ENCODE data around the gene PACSIN3. TPM values are rescaled to one million over a fixed set of nuclear protein-coding genes. Genes with fewer than 3 reads are reported as not detected.

The PACSIN3 gene
- total and polyA plus RNA-seq, 2 of the 13 experiments (the other 11 are each of a cell fraction or from before 2014, with no cell fraction given) = 47.9 to 93.3 TPM

DNA sequence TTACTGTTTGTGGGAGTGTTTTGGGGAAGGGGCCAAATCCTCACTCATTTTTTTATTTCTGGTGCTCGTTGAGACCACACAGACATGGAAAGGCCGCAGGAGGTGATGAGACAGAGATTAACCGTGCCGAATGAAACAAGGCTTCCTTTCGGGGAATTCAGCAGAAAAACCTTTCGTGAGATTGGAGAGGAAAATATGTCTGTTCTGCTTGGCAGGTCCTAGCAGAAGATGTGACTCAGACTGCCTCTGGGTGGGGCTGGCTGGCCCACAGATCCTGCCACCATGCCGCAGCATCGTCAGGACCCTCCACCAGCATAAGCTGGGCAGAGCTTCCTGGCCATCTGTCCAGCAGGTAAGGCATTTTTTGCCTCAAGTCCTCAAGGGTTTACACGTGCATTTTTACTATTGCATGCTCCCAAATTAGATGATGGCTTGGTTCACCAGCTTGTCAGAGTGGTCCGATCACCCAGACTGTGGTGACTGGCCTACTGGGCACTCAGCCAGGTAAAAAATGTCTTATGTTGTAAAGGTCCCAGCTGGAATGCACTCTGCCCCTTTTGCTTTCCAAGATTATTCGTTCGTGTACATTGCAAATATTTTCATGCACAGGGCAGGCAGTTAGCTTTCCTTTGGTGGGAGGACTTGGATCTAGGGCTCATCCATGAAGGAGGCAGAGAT, 30.0 kb upstream of the PACSIN3 start (continued):
- TF ChIP-seq NPAS2 (CRISPR knock-in tag; IDR thresholded peaks at IDR 0.05; ENCODE audit: borderline replicate concordance) (no peak), ZBTB3 (CRISPR knock-in tag; IDR thresholded peaks at IDR 0.05; ENCODE audit: borderline replicate concordance, low read depth) (no peak), ZBTB38 (CRISPR knock-in tag; IDR thresholded peaks at IDR 0.05) (no peak), ZNF607 (CRISPR knock-in tag; IDR thresholded peaks at IDR 0.05; ENCODE audit: borderline replicate concordance) (no peak), ZMYM3 (CRISPR knock-in tag; IDR thresholded peaks at IDR 0.05) (no peak), TBX2 (CRISPR knock-in tag; IDR thresholded peaks at IDR 0.05; ENCODE audit: borderline replicate concordance) (peak; percentile 19), HIVEP1 (CRISPR knock-in tag; IDR thresholded peaks at IDR 0.05) (no peak), SCMH1 (CRISPR knock-in tag; IDR thresholded peaks at IDR 0.05; ENCODE audit: borderline replicate concordance) (no peak), ZNF574 (CRISPR knock-in tag; IDR thresholded peaks at IDR 0.05) (no peak), CREM (IDR thresholded peaks at IDR 0.05) (peak; percentile 37; the same call in 1 of the 2 replicates), CREM (CRISPR knock-in tag; IDR thresholded peaks at IDR 0.05) (no peak), FIP1L1 (IDR thresholded peaks at IDR 0.05; ENCODE audit: borderline replicate concordance, insufficient read depth, low read depth, low read length) (no peak), KDM5A (IDR thresholded peaks at IDR 0.05; ENCODE audit: borderline replicate concordance, low read length) (no peak; the same call in 1 of the 2 replicates), RFX5 (IDR thresholded peaks at IDR 0.05; ENCODE audit: low read depth, low read length) (no peak), MTA3 (CRISPR knock-in tag; IDR thresholded peaks at IDR 0.05) (no peak), ZNF451 (CRISPR knock-in tag; IDR thresholded peaks at IDR 0.05) (no peak), POGZ (CRISPR knock-in tag; IDR thresholded peaks at IDR 0.05) (no peak), SRF (IDR thresholded peaks at IDR 0.05; ENCODE audit: low read depth, low read length) (no peak), JDP2 (CRISPR knock-in tag; IDR thresholded peaks at IDR 0.05; ENCODE audit: borderline replicate concordance) (no peak), FOSL2 (CRISPR knock-in tag; IDR thresholded peaks at IDR 0.05) (peak; percentile 74), SP140L (CRISPR knock-in tag; IDR thresholded peaks at IDR 0.05; ENCODE audit: borderline replicate concordance) (no peak), KDM6A (CRISPR knock-in tag; IDR thresholded peaks at IDR 0.05; ENCODE audit: low read depth) (0 out of 2 replicates have a peak, but pooled peaks have one; percentile 11), RFX1 (IDR thresholded peaks at IDR 0.05) (no peak), TMF1 (CRISPR knock-in tag; IDR thresholded peaks at IDR 0.05; ENCODE audit: low read depth) (no peak)
- TF ChIP-seq, protein P1, sequence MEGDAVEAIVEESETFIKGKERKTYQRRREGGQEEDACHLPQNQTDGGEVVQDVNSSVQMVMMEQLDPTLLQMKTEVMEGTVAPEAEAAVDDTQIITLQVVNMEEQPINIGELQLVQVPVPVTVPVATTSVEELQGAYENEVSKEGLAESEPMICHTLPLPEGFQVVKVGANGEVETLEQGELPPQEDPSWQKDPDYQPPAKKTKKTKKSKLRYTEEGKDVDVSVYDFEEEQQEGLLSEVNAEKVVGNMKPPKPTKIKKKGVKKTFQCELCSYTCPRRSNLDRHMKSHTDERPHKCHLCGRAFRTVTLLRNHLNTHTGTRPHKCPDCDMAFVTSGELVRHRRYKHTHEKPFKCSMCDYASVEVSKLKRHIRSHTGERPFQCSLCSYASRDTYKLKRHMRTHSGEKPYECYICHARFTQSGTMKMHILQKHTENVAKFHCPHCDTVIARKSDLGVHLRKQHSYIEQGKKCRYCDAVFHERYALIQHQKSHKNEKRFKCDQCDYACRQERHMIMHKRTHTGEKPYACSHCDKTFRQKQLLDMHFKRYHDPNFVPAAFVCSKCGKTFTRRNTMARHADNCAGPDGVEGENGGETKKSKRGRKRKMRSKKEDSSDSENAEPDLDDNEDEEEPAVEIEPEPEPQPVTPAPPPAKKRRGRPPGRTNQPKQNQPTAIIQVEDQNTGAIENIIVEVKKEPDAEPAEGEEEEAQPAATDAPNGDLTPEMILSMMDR (CRISPR knock-in tag; IDR thresholded peaks at IDR 0.05) = peak; percentile 59
- TF ChIP-seq, protein P2, sequence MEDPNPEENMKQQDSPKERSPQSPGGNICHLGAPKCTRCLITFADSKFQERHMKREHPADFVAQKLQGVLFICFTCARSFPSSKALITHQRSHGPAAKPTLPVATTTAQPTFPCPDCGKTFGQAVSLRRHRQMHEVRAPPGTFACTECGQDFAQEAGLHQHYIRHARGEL (CRISPR knock-in tag; IDR thresholded peaks at IDR 0.05) = no peak
- TF ChIP-seq, protein P3, sequence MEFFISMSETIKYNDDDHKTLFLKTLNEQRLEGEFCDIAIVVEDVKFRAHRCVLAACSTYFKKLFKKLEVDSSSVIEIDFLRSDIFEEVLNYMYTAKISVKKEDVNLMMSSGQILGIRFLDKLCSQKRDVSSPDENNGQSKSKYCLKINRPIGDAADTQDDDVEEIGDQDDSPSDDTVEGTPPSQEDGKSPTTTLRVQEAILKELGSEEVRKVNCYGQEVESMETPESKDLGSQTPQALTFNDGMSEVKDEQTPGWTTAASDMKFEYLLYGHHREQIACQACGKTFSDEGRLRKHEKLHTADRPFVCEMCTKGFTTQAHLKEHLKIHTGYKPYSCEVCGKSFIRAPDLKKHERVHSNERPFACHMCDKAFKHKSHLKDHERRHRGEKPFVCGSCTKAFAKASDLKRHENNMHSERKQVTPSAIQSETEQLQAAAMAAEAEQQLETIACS (CRISPR knock-in tag; IDR thresholded peaks at IDR 0.05) = no peak
